ENCODE results near the gene PTPRN2.

DNA sequence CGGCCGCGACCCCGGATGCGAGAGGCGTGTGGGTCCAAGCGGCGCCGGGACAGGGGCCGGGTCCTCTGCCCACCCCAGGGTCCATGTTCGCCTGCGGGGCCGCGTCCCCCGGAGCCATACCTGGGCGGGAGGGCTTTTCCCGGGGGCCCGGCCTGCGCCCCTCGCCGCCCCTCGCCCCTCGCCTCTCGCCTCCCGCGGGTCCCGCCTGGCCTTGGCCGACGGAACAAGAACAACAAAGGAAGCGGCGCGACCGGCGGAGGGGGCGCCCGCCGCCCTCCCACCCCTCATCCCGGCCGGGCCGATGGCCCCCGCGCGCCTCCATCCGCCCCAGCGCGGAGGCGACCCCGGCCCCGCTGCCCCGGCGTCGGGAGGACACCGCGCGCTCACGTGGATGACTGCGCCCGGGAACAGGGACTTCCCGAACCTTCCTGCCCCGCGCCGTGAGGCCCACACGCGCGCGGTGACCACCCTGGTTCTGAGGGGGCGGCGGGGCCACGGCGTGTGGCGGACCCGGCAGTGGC is 902.7 kb downstream of the PTPRN2 start:
- TF ChIP-seq, protein P1, sequence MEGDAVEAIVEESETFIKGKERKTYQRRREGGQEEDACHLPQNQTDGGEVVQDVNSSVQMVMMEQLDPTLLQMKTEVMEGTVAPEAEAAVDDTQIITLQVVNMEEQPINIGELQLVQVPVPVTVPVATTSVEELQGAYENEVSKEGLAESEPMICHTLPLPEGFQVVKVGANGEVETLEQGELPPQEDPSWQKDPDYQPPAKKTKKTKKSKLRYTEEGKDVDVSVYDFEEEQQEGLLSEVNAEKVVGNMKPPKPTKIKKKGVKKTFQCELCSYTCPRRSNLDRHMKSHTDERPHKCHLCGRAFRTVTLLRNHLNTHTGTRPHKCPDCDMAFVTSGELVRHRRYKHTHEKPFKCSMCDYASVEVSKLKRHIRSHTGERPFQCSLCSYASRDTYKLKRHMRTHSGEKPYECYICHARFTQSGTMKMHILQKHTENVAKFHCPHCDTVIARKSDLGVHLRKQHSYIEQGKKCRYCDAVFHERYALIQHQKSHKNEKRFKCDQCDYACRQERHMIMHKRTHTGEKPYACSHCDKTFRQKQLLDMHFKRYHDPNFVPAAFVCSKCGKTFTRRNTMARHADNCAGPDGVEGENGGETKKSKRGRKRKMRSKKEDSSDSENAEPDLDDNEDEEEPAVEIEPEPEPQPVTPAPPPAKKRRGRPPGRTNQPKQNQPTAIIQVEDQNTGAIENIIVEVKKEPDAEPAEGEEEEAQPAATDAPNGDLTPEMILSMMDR (IDR thresholded peaks at IDR 0.05) = no peak
- TF ChIP-seq POLR2A (IDR thresholded peaks at IDR 0.05) (no peak), POLR2AphosphoS5 (IDR thresholded peaks at IDR 0.05) (no peak), EP300 (IDR thresholded peaks at IDR 0.05) (no peak)
